Mucosa of gallbladder (tissue), 1 donor: ENCODE measurements around the gene MDN1. TPM values are rescaled to one million over a fixed set of nuclear protein-coding genes. Genes with fewer than 3 reads are reported as not detected.
"Not testable (repeated sequence)": the region's sequence is repeated elsewhere in the genome, so short reads cannot be mapped to it uniquely, and the experiment has no call there.

Experiments used
- DNase-seq: peaks from one replicate; pipeline ENCODE4 v3.0.0-alpha.2; 2020; ENCODE audit warnings: low spot score
- total RNA-seq: library from RNA; stranded (reverse); gene quantifications from one replicate; pipeline ENCODE4 v1.2.1, GENCODE V29; 2021
- donor health status: DM: no; HTN: no; CAD: no.

Gene MDN1
- total RNA-seq, 1 donor from 2014 or later = 19.2 TPM

DNA sequence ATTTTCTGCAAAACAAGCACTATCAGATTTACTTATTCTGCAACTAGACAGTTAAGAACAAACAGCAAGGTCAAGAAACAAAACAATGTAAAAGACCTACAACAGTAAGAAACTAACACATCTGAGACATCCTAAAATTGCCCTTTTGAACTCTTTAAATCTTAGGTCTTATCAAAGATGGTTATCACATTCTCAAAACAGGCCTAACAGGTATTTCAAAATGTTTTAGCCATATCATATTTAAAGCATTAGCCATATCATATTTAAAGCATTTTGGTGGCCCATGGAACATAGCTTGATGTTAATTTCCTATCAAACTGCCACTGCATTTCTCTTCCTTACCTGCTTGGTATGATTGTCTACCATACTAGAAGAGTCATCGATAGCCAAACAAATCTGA is 169.9 kb downstream of the MDN1 start:
- DNase-seq = no peak

DNA sequence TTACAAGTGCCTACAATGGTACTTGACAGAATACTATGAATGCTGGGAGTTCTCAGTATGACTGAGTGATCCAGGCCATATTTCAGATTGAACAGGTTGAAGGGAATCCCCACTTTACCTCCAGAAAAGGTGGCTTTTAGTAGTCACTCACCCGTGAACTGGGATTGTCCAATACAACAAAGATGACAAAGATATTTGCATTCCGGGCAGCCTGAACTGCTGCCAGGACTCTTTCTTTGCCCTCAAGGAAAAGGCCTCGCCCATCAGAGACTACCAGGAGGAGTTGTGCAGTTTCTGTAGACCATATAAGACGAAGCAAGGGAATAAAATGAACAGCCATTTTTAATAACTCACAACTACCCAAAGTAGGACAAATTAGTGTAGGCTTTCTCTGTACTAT is 174.7 kb downstream of the MDN1 start:
- no peak for DNase-seq

DNA sequence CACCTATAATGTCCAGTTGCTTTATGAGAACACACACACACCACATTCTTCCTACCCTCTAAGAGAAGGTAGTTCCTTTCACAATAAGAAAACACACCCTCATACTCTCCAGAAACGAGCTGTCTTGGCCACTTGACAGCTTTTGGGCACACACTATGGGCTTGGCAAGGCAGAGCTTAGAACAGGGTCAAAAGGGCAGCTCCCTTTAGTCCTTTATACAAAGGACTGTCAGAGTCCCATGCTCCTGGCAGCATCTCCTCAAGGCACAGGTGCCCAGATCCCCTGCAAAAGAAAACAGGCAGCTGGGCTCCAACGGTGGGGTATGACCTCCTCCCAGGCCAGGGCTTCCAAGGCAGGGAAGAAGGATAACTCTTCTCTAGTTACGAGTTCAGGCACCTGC is 176.2 kb downstream of the MDN1 start:
- DNase-seq = no peak

DNA sequence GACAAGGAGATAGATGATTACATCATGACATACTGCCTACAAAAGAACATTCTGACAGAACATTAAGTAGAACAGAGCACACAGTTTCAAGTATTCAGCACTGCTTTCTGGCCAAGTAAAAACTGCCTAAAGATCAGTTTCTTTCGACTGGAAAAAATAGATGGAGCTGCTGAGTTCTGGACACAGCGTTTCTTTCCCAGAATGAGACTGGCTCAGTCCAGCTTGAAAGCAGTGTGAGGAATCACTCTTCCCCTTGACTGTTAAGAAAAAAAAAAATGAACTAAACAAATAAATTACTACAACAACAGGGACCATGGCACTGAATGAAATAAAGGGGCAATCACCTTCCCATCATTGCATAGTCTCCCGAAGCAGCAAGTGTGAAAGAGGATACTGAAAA is 176.6 kb downstream of the MDN1 start:
- no peak for DNase-seq

DNA sequence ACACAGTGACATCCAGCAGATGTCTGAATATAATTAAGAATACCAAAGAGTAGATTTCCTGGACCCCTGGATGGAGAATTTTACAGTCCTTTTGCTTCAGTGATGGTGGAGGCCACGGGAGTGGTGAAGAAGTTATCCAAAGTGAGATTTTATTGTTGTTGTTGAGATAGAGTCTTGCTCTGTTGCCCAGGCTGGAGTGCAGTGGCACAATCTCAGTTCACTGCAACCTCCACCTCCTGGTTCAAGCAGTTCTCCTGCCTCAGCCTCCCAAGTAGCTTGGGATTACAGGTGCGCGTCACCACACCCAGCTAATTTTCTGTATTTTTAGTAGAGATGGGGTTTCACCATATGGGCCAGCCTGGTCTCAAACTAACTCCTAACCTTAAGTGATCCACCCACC is 178.0 kb downstream of the MDN1 start:
- not testable (repeated sequence) for DNase-seq

DNA sequence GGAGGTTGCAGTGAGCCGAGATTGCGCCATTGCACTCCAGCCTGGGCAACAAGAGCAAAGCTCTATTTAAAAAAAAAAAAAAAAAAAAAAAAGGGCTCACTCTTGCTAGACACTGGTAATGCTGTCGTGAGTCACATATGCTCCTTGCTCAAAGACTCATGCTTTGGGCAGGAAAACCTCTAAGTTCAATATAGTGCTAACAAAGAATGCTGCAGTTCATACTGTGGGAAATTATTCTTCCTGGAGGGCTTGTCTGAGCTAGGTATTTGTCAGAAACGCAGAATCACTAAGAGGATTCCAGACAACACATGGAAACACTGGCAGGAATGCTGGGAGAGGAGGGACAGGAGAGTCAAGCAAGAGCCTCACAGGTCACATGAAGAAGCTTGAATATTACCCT is 178.8 kb downstream of the MDN1 start:
- no peak for DNase-seq

DNA sequence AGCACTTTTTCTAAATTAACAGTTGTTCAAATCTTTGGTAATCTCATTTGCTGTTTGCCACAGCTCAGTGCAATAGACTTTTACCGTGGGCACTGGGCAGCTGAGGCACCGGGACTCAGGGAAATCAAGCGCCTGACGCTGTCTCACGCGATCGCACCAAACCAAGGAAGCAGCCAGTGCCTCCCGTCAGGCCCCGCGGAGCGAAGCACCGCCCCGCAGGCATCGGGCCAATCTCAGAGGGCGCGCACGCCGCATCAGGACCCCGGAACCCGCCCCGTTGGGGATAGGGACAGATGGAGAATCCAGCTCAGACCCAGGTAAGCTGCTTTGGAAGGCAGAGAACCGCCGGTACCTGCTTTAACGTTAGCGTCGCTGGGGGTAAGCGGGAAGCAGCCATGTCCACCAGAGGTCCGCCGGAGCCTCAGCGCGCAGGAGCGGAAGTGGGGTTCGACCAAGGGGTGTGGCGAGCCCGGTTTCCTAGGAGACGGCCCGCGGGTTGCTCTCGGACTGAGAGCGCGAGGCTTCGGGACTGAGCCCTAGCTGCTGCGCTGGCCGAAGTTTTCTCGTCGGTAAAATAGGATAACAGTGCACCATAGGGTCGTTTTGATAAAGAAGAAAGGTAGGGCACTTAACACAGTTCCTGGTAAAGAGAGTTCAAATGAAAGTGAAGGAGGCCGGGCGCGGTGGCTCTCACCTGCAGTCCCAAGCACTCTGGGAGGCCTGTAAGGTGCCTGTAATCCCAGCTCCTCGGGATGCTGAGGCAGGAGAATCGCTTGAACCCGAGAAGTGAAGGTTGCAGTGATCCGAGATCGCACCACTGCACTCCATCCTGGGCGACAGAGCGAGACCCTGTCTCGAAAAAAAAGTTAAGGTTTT is 181.0 kb downstream of the MDN1 start, which contains the start of gene LYRM2:
LYRM2 (minus strand) TSS at position 428 of the 876 bp plus-strand sequence; CDS start at position 397, 31 bp downstream.
- peak; percentile 96 for DNase-seq

DNA sequence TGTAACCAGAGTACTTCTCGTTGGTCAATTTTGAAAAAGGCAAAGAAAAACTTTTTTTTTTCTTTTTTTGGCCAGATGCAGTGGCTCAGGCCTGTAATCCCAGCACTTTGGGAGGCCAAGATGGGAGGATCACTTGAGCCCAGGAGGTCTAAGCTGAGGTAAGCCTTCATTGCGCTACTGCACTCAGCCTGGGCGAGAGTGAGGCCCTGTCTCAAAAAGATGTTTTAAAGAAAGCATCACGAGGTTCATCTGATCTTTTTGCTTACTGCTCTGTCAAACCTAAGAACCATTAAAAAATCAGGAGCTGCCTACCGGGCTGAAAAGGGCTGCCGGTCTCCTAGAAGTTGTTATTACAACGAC is 181.7 kb downstream of the MDN1 start:
- DNase-seq = no peak

DNA sequence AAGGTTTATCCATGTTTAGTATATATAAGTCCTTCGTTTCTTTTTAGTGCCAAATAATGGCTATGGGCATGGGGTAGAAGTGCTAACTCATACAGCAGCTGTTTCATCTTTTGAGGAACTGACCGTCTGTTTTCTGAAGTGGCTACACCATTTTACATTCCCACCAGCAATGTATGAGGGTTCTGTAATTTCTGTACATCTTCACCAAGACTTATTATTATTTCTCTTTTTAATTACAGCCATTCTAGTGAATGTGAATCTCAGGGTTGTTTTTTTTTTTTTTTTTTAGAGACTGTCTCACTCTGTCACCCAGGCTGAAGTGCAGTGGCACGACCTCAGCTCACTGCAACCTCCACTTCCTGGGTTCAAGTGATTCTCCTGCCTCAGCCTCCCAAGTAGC is 183.2 kb downstream of the MDN1 start:
- not testable (repeated sequence) for DNase-seq

DNA sequence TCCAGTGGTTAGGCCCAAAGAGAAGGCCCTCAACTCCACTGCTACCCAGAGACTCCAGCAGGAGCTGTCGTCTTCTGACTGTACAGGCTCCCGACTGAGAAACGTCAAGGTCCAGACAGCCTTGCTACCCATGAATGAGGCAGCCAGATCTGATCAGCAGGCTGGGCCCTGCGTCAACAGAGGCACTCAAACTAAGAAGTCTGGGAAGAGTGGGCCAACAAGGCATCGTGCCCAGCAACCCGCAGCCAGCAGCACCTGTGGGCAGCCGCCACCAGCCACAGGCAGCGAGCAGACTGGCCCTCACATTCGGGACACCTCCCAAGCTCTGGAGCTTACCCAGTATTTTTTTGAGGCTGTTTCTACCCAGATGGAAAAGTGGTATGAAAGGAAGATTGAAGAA is 189.1 kb downstream of the MDN1 start:
- DNase-seq = no peak

DNA sequence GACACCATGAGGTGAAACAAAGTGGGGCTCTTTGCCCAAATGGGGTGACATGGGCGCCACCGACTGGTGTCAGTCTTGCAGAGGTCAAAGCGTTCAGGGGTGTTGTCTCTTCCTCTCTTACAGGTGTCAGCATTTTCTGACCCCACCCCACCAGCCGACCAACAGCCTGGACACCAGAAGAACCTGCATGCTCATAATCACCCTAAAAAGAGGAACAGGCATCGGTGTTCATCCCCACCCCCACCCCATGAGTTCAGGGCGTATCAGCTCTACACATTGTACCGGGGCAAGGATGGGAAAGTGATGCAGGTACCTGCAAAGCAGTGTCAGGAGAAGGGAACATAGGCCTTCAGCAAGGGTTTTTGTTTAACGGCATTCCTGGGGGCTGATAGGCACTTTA is 195.8 kb downstream of the MDN1 start:
- no peak for DNase-seq

DNA sequence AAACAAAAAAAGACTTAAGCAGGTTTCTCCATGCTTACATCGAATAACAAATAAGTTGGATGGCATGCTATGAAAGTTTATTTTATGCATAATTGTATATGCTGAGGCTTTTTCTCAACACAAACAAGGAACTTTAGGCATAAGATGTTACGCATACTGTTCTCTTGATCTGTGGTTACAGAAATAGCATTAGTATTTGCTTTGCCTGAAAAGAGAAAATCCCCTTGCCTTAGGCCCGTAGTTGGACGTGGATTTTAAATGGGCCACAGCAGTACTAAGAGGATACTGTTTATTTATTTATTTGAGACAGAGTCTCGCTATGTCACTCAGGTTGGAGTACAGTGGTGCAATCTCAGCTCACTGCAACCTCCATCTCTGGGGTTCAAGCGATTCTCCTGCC is 200.0 kb downstream of the MDN1 start:
- no peak for DNase-seq

DNA sequence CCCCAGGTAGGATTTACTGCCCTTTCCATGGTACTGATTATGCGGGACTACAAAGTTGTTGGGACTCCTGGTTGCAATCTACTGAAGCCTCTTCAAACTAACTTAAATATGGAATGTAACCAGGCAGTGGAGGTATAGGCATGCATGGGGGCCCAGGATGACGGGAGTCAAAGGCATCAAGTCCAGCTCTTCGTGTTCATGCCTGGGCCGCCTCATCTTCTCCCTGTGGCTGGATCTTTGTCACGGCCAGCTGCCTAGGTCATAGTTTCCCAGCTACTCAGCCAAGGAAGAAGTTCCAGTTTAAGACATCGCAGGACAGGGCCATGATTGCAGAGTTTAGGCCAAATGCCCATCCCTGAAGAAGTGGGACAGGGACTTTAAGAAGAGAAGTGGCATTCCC is 201.6 kb downstream of the MDN1 start:
- no peak for DNase-seq

DNA sequence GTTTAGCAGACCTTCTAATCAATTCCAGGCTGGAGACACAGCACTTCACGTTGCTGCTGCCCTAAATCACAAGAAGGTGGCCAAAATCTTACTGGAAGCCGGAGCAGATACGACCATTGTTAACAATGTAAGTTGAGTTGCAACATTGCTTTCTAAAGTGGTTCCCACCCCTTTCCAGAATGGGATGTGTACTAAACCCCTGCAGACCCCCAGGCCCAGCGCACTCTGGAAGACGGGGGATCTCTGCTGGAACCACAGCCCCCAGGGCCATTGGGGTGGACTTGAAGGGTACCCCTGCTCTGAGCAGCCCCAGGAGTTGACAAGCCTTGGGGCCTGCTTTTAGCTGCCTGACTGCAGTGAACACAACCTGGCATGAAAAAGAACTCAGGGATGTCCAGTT is 203.1 kb downstream of the MDN1 start:
- no peak for DNase-seq

DNA sequence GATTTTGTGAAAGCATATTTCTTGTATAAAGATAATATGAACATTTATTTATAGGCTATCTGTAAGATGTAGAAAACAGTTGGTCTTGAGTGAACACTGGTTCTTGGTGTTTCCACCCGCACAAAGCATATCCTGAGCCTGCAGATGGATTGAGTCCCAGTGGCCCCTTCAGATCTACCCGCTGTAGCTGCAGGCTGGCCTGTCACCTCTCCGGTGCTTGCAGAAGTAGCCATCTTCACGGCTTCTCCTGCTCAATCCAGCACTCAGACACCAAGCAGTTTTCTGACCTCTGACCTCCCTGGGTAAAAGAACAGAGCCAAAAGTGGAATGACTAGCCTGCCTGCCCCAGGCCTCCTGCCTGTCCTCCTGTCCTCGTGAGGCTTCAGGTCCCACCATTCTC is 203.7 kb downstream of the MDN1 start:
- DNase-seq = no peak

DNA sequence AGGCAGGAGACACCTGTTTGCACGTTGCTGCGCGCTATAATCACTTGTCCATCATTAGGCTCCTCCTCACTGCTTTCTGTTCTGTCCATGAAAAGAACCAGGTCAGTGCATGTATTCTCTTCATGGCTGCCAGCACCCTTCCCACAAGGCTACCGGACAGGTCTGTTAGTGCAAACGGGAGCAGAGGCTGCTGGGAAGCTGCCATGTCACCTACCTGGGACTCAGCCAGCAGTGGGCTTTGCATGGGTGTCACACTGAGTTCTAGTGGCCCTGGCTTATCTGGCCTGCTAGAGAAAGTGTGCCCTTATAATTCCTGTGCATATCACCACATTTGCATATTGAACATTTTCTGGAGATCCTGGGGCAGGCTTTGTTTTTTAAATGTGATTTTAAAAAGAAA is 205.8 kb downstream of the MDN1 start:
- DNase-seq = no peak

DNA sequence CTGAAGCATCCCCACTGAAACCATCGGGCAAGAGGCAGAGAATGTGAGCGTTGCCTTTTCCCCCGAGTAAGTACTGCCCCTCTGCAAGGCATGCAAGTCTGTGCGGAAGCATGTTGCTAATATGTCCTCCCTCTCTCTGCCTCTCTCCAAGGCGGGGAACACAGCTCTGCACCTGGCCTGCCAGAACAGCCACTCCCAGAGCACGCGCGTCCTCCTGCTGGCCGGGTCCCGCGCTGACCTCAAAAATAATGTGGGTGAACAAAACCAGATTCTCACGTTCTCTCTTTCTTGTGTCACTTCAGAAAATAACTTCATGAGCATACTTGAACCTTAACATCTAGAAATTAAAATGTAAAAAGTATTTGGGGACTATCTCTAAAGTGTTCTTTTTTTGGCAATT is 207.5 kb downstream of the MDN1 start:
- DNase-seq = no peak

DNA sequence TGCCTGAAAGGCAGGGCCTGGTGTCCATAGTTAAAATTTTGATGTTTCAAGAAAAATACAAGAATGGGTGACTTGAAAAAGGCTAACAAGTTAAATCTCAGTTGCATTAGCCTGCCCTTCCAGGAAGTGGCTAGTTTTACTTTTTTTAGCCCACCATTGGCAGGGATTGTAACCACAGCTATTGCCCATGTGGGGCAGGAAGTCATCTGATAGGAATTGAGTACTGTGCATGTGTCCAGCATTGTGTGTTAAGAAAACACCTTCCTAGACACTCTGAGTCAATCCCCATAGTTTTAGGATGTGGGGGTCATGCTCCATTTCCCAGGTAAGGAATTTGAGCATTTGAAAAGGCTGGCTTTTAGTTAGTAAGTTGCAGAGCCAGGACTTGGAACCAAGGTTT is 207.9 kb downstream of the MDN1 start:
- no peak for DNase-seq

DNA sequence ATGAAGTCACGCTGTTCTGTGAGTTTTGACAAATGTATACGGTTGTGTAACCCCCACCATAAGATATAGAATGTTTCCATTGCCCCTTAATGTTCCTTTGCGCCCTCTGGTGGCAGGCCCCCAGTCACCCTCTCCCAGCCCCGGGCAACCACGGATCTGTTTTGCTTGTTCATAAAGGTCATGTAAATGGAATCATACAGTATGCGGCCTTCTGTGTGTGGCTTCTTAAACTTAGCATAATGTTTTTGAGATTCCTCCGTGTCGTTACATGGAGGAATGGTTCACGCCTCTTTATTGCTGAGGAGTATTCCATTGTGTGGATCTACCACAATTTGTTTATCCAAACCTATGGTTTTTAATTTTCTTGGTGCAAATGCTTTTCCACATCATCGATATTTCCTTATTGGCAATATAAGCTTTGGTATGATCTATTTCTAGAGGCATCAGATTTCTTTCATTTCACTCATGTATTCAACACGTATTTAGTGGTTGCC is 209.4 kb downstream of the MDN1 start:
- DNase-seq = peak; percentile 65

DNA sequence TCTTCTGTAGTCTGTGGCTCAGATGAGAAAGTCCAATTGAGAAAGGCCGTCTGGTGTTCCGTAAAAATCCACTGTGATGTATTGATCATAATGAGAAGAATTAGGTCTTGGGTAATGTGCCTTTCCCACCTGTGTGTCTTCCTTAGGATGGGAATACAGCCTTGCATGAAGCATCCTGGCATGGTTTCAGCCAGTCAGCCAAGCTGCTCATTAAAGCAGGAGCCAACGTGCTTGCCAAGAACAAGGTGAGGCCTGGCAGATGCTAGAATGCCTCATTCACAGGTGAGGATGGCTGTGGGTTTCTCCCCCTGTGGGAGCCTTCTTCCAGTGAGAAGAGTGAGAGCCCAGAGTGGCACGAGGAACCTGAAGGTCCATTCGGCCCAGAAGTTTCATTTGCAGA is 213.7 kb downstream of the MDN1 start:
- DNase-seq = no peak

DNA sequence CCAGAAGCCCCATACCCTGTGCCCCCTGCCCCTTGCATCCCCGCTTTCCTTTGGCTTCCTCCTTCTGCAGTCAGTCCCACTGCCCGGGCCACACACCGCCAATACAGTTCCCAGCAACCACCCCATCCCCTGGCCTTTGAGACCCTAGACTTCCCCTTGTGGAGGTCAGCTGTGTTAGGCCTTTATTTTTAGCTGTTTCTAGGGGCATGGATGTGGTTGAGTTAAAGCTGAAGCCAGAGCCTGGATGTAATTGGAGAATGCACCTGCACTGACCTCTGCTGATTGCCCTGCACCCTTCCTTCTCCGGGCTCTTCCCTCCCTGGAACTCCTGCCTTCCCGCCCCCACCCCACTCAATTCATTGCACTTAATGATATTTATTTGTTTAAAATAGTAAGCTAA is 214.9 kb downstream of the MDN1 start:
- DNase-seq = no peak

DNA sequence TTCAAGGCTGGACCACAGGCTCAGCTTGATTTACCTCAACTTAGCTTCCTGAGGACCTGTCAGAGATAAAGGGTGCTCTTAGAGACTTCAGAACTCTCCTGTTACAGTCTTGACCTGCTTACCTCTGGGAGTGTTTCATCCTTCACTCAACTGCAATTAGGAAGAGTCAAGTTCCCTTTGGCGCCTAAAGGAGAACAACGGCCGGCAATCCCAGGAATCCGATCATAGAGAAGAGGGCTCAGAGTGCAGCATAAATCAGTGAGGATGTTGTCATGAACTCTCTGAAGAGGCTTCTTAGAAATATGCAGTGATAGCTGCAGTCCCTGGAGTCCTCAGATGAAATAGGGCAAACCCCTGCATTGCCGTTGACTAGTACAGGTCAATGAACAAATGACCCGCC is 217.4 kb downstream of the MDN1 start:
- DNase-seq = no peak

DNA sequence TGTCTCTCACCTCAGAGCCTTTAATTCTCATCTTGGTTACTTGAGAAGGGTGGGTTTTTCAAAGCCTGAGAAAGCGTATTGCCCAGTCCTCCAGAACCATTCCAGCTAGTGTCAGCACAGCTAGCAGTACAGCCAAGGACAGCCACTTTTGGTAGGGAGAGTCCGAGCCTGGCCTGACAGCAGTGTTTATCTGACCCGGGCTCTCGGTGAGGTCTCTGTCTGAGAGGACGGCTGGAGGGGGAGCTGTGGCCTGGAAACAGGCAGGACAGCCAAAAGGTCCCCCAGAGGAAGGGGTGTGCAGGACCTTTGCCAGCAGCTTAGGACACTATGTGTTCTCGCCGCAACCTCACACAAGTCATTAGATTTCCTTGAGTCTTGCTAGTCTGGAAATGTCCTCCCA is 219.9 kb downstream of the MDN1 start:
- no peak for DNase-seq

DNA sequence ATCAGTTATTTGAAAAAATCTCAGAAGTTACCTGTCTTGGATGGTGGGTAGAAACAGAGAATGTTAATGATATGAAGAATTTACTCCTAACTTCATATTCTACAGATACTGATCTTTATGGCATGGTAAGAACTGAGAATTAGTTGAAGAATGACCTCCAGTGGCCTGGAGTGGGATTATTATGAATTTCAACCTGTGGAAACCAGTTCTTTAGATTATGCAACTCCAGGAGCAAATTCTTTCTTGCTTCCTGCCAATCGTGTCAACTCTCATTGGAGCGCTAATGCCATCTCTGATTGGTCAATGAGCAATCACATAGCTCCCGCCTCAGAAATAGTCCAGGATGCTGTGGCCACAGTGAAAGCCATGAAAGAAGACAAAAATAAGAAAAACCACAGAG is 221.6 kb downstream of the MDN1 start:
- no peak for DNase-seq
